Endothelial cell (in vitro differentiated cells): ENCODE results near the gene ZFYVE9. TPM values are rescaled to one million over a fixed set of nuclear protein-coding genes. Genes with fewer than 3 reads are reported as not detected.

Source experiments
- DNase-seq: peaks from one replicate; pipeline ENCODE4 v3.0.0; 2021; ENCODE audit warnings: low spot score
- H3K27ac Mint-ChIP-seq: one replicate; pipeline ENCODE4 v1.8.0; 2021; ENCODE audit warnings: mixed read lengths, inconsistent platforms; ENCODE audit not compliant: unreplicated experiment
- H3K27me3 Mint-ChIP-seq: one replicate; pipeline ENCODE4 v1.8.0; 2021; ENCODE audit warnings: mild to moderate bottlenecking, moderate library complexity, mixed read lengths, inconsistent platforms; ENCODE audit not compliant: unreplicated experiment
- H3K36me3 Mint-ChIP-seq: one replicate; pipeline ENCODE4 v1.8.0; 2021; ENCODE audit warnings: mild to moderate bottlenecking, low read depth, mixed read lengths, inconsistent platforms; ENCODE audit not compliant: unreplicated experiment
- H3K4me1 Mint-ChIP-seq: one replicate; pipeline ENCODE4 v1.8.0; 2021; ENCODE audit warnings: mild to moderate bottlenecking, mixed read lengths, inconsistent platforms; ENCODE audit not compliant: unreplicated experiment
- H3K4me3 Mint-ChIP-seq: one replicate; pipeline ENCODE4 v1.8.0; 2021; ENCODE audit warnings: mild to moderate bottlenecking, mixed read lengths, inconsistent platforms; ENCODE audit not compliant: unreplicated experiment
- H3K9me3 Mint-ChIP-seq: one replicate; pipeline ENCODE4 v1.8.0; 2021; ENCODE audit warnings: mixed read lengths, inconsistent platforms; ENCODE audit not compliant: unreplicated experiment
- CTCF ChIP-seq: fragments of 200-600 bp; sonication (generic); IDR thresholded peaks from one replicate; pipeline ENCODE4 v1.5.0; 2021; ENCODE audit warnings: antibody characterized with exemption; ENCODE audit not compliant: unreplicated experiment
- total RNA-seq: library from RNA; stranded (reverse); fragmentation: NEBNext Ultra II Directional; extraction: Animal tissue kit (Norgen Biotek cat#: 25700); gene quantifications from one replicate; pipeline ENCODE4 v1.2.1, GENCODE V29; 2021; ENCODE audit not compliant: unreplicated experiment

ZFYVE9 gene
- total RNA-seq, 1 donor from 2014 or later: 19.5 TPM

- no peaks in the 10 kb centered on the region for H3K9me3 Mint-ChIP-seq
- no peak for TF ChIP-seq CTCF
- H3K27me3 Mint-ChIP-seq: no peaks in the 10 kb centered on the region
- H3K4me1 Mint-ChIP-seq: no peaks in the 10 kb centered on the region
- H3K4me3 Mint-ChIP-seq: no peak overlapping the region
- no peaks in the 10 kb centered on the region for H3K36me3 Mint-ChIP-seq
- no peak for DNase-seq
- H3K27ac Mint-ChIP-seq: no peak overlapping the region
Observed at GRCh38 chr1:52306227-52307006, 164.5 kb downstream of the ZFYVE9 start.

GRCh38 chr1:52321061-52321460 lies 179.2 kb downstream of the ZFYVE9 start:
- H3K27ac Mint-ChIP-seq: no peak overlapping the region
- TF ChIP-seq CTCF: no peak
- no peak for DNase-seq
- H3K36me3 Mint-ChIP-seq: no peaks in the 10 kb centered on the region
- H3K27me3 Mint-ChIP-seq: no peaks in the 10 kb centered on the region
- no peaks in the 10 kb centered on the region for H3K4me1 Mint-ChIP-seq
- no peak overlapping the region for H3K4me3 Mint-ChIP-seq
- H3K9me3 Mint-ChIP-seq: no peaks in the 10 kb centered on the region

- Mint-ChIP-seq H3K27ac (no peak overlapping the region), H3K4me3 (no peak overlapping the region), H3K9me3 (no peaks in the 10 kb centered on the region), H3K4me1 (no peaks in the 10 kb centered on the region), H3K36me3 (no peaks in the 10 kb centered on the region), H3K27me3 (no peaks in the 10 kb centered on the region)
- no peak for DNase-seq
- TF ChIP-seq CTCF: no peak
Observed at GRCh38 chr1:52323731-52324130, 181.8 kb downstream of the ZFYVE9 start.

- no peaks in the 10 kb centered on the region for H3K9me3 Mint-ChIP-seq
- no peaks in the 10 kb centered on the region for H3K4me1 Mint-ChIP-seq
- no peak for TF ChIP-seq CTCF
- H3K4me3 Mint-ChIP-seq: no peak overlapping the region
- H3K27ac Mint-ChIP-seq: no peak overlapping the region
- no peaks in the 10 kb centered on the region for H3K27me3 Mint-ChIP-seq
- H3K36me3 Mint-ChIP-seq: no peaks in the 10 kb centered on the region
- DNase-seq: no peak
Observed at GRCh38 chr1:52325786-52326185, 183.9 kb downstream of the ZFYVE9 start.

- no peak overlapping the region for H3K27ac Mint-ChIP-seq
- no peaks in the 10 kb centered on the region for H3K9me3 Mint-ChIP-seq
Observed at GRCh38 chr1:52328615-52329014, 186.7 kb downstream of the ZFYVE9 start.

More at GRCh38 chr1:52328615-52329014, 186.7 kb downstream of the ZFYVE9 start:
- Mint-ChIP-seq H3K4me1 (no peaks in the 10 kb centered on the region), H3K4me3 (no peak overlapping the region), H3K36me3 (no peaks in the 10 kb centered on the region), H3K27me3 (no peaks in the 10 kb centered on the region)
- TF ChIP-seq CTCF: no peak
- DNase-seq: no peak
